ENCODE data around the gene PPP1R3F.

The PPP1R3F gene

GRCh38 chrX:49269767-49270248 is at the start of gene PPP1R3F:
Gene PPP1R3F (plus strand): TSS chrX:49269793. CDS start chrX:49269870, 77 bp downstream.
- no peak for DNase-seq (ENCODE audit: low spot score)

GRCh38 chrX:49220100-49220499 is 49.5 kb upstream of the PPP1R3F start:
- no peak for DNase-seq (ENCODE audit: low spot score)

GRCh38 chrX:49221868-49222267 is 47.7 kb upstream of the PPP1R3F start:
- DNase-seq (ENCODE audit: low spot score): peak; percentile 14

GRCh38 chrX:49225858-49226257 is 43.7 kb upstream of the PPP1R3F start:
- no peak for DNase-seq (ENCODE audit: low spot score)

GRCh38 chrX:49226946-49227345 is 42.6 kb upstream of the PPP1R3F start:
- no peak for DNase-seq (ENCODE audit: low spot score)

- DNase-seq (ENCODE audit: low spot score): no peak
These were observed 41.9 kb upstream of the PPP1R3F start for GRCh38 chrX:49227726-49228125.

GRCh38 chrX:49228185-49228584 is 41.4 kb upstream of the PPP1R3F start:
- DNase-seq (ENCODE audit: low spot score): no peak

GRCh38 chrX:49230500-49231232 is 38.9 kb upstream of the PPP1R3F start:
- peak; percentile 80 for DNase-seq (ENCODE audit: low spot score)

GRCh38 chrX:49231333-49232000 is 38.1 kb upstream of the PPP1R3F start:
- no peak for DNase-seq (ENCODE audit: low spot score)

- no peak for DNase-seq (ENCODE audit: low spot score)
These were observed 37.1 kb upstream of the PPP1R3F start for GRCh38 chrX:49232525-49232924.

GRCh38 chrX:49233176-49233575 is 36.4 kb upstream of the PPP1R3F start, which contains the start of gene CACNA1F:
Gene CACNA1F (minus strand): TSS chrX:49233340. CDS start chrX:49233309, 31 bp downstream.
- no peak for DNase-seq (ENCODE audit: low spot score)

GRCh38 chrX:49233887-49234555 is 35.6 kb upstream of the PPP1R3F start:
- no peak for DNase-seq (ENCODE audit: low spot score)

GRCh38 chrX:49237060-49237459 is 32.5 kb upstream of the PPP1R3F start:
- DNase-seq (ENCODE audit: low spot score): peak; percentile 19

- DNase-seq (ENCODE audit: low spot score): no peak
These were observed 30.9 kb upstream of the PPP1R3F start for GRCh38 chrX:49238735-49239134.

- DNase-seq (ENCODE audit: low spot score): no peak
These were observed 27.0 kb upstream of the PPP1R3F start for GRCh38 chrX:49242545-49243066.

GRCh38 chrX:49243166-49243565 is 26.4 kb upstream of the PPP1R3F start:
- no peak for DNase-seq (ENCODE audit: low spot score)

- DNase-seq (ENCODE audit: low spot score): no peak
These were observed 25.4 kb upstream of the PPP1R3F start for GRCh38 chrX:49244207-49244606.

GRCh38 chrX:49246541-49246940 is 23.1 kb upstream of the PPP1R3F start:
- no peak for DNase-seq (ENCODE audit: low spot score)

GRCh38 chrX:49247346-49247745 is 22.2 kb upstream of the PPP1R3F start:
- no peak for DNase-seq (ENCODE audit: low spot score)

- no peak for DNase-seq (ENCODE audit: low spot score)
These were observed 21.4 kb upstream of the PPP1R3F start for GRCh38 chrX:49247916-49248811.

GRCh38 chrX:49249071-49249470 is 20.5 kb upstream of the PPP1R3F start:
- DNase-seq (ENCODE audit: low spot score): no peak
